GM12878 (cell line): ENCODE measurements around the gene ZBED2. TPM values are rescaled to one million over a fixed set of nuclear protein-coding genes. Genes with fewer than 3 reads are reported as not detected.

Experiments
- ASH2L ChIP-seq: fragments of 300-600, 200-600 bp; sonication (generic); IDR thresholded peaks from 2 replicates; pipeline ENCODE4 v1.6.1; 2017; ENCODE audit warnings: low read depth, mild to moderate bottlenecking, borderline replicate concordance
- ATF3 ChIP-seq: IDR thresholded peaks from 2 replicates; pipeline ENCODE4 v1.6.1; 2011; ENCODE audit warnings: low read depth, mild to moderate bottlenecking, low read length, moderate library complexity, borderline replicate concordance; ENCODE audit errors: extremely low read depth
- BCL3 ChIP-seq: IDR thresholded peaks from 2 replicates; pipeline ENCODE4 v1.6.1; 2011; ENCODE audit warnings: borderline replicate concordance, low read depth, mild to moderate bottlenecking, moderate library complexity, low read length; ENCODE audit not compliant: insufficient read depth, poor library complexity, severe bottlenecking
- BCLAF1 ChIP-seq: fragments of 450-650 bp; IDR thresholded peaks from 2 replicates; pipeline ENCODE4 v1.6.1; 2017; ENCODE audit warnings: antibody characterized with exemption, mild to moderate bottlenecking, moderate library complexity
- BMI1 ChIP-seq: fragments of 450-650 bp; IDR thresholded peaks from 2 replicates; pipeline ENCODE4 v1.6.1; 2016; ENCODE audit warnings: mild to moderate bottlenecking, moderate library complexity, borderline replicate concordance
- GATAD2B ChIP-seq: fragments of 450-650 bp; conservative IDR thresholded peaks from 2 replicates; pipeline ENCODE4 v1.6.1; 2017; ENCODE audit warnings: low read depth, mild to moderate bottlenecking, moderate library complexity
- HDAC2 ChIP-seq: fragments of 200-600 bp; sonication (generic); IDR thresholded peaks from 2 replicates; pipeline ENCODE4 v1.6.1; 2017
- IRF4 ChIP-seq: IDR thresholded peaks from 2 replicates; pipeline ENCODE4 v1.6.1; 2011; ENCODE audit warnings: low read depth, low read length
- MEF2B ChIP-seq: fragments of 450-650 bp; IDR thresholded peaks from 2 replicates; pipeline ENCODE4 v1.6.1; 2018; ENCODE audit warnings: mild to moderate bottlenecking, moderate library complexity; ENCODE audit not compliant: partially characterized antibody, poor library complexity, severe bottlenecking
- MYC ChIP-seq: IDR thresholded peaks from 2 replicates; pipeline ENCODE4 v1.6.1; 2011; ENCODE audit warnings: mild to moderate bottlenecking, low read length, moderate library complexity, inconsistent platforms; ENCODE audit not compliant: insufficient read depth, insufficient replicate concordance, insufficient read length, severe bottlenecking
- NRF1 ChIP-seq: conservative IDR thresholded peaks from 2 replicates; pipeline ENCODE4 v1.6.1; 2011; ENCODE audit warnings: mild to moderate bottlenecking, low read depth, low read length, improper control_type of control experiment
- PAX8 ChIP-seq: fragments of 450-650 bp; IDR thresholded peaks from 2 replicates; pipeline ENCODE4 v1.6.1; 2017; ENCODE audit warnings: mild to moderate bottlenecking, moderate library complexity
- RAD51 ChIP-seq: fragments of 450-650 bp; IDR thresholded peaks from 2 replicates; pipeline ENCODE4 v1.6.1; 2016; ENCODE audit warnings: moderate library complexity, mild to moderate bottlenecking, inconsistent platforms
- RCOR1 ChIP-seq: conservative IDR thresholded peaks from 2 replicates; pipeline ENCODE4 v1.6.1; 2012; ENCODE audit warnings: low read depth, low read length, improper control_type of control experiment
- SMAD1 ChIP-seq: fragments of 450-650 bp; IDR thresholded peaks from 2 replicates; pipeline ENCODE4 v1.6.1; 2018; ENCODE audit warnings: mild to moderate bottlenecking, low read depth; ENCODE audit not compliant: partially characterized antibody
- SMC3 ChIP-seq: IDR thresholded peaks from 2 replicates; pipeline ENCODE4 v1.6.1; 2011; ENCODE audit warnings: low read length, improper control_type of control experiment, borderline replicate concordance
- TARDBP ChIP-seq: IDR thresholded peaks from 2 replicates; pipeline ENCODE4 v1.6.1; 2016; ENCODE audit warnings: borderline replicate concordance
- TBL1XR1 ChIP-seq: IDR thresholded peaks from 2 replicates; pipeline ENCODE4 v1.6.1; 2012; ENCODE audit warnings: low read depth, low read length, improper control_type of control experiment
- TCF7 ChIP-seq: IDR thresholded peaks from 2 replicates; pipeline ENCODE4 v1.6.1; 2014; ENCODE audit warnings: antibody characterized with exemption, borderline replicate concordance
- ZSCAN29 ChIP-seq: fragments of 450-650 bp; IDR thresholded peaks from 2 replicates; pipeline ENCODE4 v1.6.1; 2017; ENCODE audit warnings: mild to moderate bottlenecking, moderate library complexity
- ZZZ3 ChIP-seq: IDR thresholded peaks from 2 replicates; pipeline ENCODE4 v1.6.1; 2011; ENCODE audit warnings: low read depth; ENCODE audit not compliant: control insufficient read depth, insufficient read length
- polyA plus RNA-seq, 11 experiments: library from polyadenylated mRNA; depleted of rRNA in 4 of 11; unstranded in 6 of 11; stranded (reverse) in 5 of 11; fragments of >200 nt; fragmentation: Nextera tagmentation in 4 of 11; fragmentation: Illumina TruSeq in 1 of 11; extraction: Ambion mirVana in 4 of 11; extraction: Trizol in 1 of 11; gene quantifications; 1 replicate in 1 of 11; 2 replicates in 10 of 11; pipeline versions ENCODE4 v1.2.1 to v1.2.3, GENCODE V29; 2011 to 2016; ENCODE audit warnings: inconsistent platforms in 2 of 11, missing spikeins in 2 of 11, low read depth in 1 of 11
- total RNA-seq, 4 experiments: library from RNA; depleted of rRNA in 3 of 4; stranded (reverse); fragments of >200 nt in 3 of 4; fragmentation: Illumina TruSeq in 1 of 4; extraction: Trizol in 1 of 4; gene quantifications; 2 replicates each; pipeline versions ENCODE4 v1.2.1 to v1.2.3, GENCODE V29; 2013 to 2021
- TF ChIP-seq, protein P1 (sequence below): IDR thresholded peaks from 2 replicates; pipeline ENCODE4 v1.6.1; 2011; ENCODE audit warnings: borderline replicate concordance, low read depth, mild to moderate bottlenecking, moderate library complexity, mixed read lengths, low read length; ENCODE audit not compliant: insufficient read depth; ENCODE audit errors: extremely low read length
- TF ChIP-seq, protein P2 (sequence below): fragments of 450-650 bp; conservative IDR thresholded peaks from 2 replicates; pipeline ENCODE4 v1.6.1; 2017; ENCODE audit warnings: mild to moderate bottlenecking, moderate library complexity
- TF ChIP-seq, protein P3 (sequence below): IDR thresholded peaks from 2 replicates; pipeline ENCODE4 v1.6.1; 2012; ENCODE audit warnings: low read depth, low read length, improper control_type of control experiment

The ZBED2 gene
- total and polyA plus RNA-seq, 10 of the 15 experiments (the other 5 are each of a cell fraction or from before 2014, with no cell fraction given), result 0.02 to 0.24 (median 0.08) TPM; not detected in 3

- no peak for TF ChIP-seq BCL3
- no peak for TF ChIP-seq ZZZ3
- no peak for TF ChIP-seq ZSCAN29
- TF ChIP-seq GATAD2B, result no peak
- TF ChIP-seq, protein P1, sequence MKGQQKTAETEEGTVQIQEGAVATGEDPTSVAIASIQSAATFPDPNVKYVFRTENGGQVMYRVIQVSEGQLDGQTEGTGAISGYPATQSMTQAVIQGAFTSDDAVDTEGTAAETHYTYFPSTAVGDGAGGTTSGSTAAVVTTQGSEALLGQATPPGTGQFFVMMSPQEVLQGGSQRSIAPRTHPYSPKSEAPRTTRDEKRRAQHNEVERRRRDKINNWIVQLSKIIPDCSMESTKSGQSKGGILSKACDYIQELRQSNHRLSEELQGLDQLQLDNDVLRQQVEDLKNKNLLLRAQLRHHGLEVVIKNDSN, result no peak
- TF ChIP-seq ASH2L, result no peak
- TF ChIP-seq, protein P2, sequence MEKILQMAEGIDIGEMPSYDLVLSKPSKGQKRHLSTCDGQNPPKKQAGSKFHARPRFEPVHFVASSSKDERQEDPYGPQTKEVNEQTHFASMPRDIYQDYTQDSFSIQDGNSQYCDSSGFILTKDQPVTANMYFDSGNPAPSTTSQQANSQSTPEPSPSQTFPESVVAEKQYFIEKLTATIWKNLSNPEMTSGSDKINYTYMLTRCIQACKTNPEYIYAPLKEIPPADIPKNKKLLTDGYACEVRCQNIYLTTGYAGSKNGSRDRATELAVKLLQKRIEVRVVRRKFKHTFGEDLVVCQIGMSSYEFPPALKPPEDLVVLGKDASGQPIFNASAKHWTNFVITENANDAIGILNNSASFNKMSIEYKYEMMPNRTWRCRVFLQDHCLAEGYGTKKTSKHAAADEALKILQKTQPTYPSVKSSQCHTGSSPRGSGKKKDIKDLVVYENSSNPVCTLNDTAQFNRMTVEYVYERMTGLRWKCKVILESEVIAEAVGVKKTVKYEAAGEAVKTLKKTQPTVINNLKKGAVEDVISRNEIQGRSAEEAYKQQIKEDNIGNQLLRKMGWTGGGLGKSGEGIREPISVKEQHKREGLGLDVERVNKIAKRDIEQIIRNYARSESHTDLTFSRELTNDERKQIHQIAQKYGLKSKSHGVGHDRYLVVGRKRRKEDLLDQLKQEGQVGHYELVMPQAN, result no peak
- TF ChIP-seq TBL1XR1, result no peak
- no peak for TF ChIP-seq MYC
- TF ChIP-seq IRF4, result no peak
- no peak for TF ChIP-seq PAX8
- TF ChIP-seq, protein P3, sequence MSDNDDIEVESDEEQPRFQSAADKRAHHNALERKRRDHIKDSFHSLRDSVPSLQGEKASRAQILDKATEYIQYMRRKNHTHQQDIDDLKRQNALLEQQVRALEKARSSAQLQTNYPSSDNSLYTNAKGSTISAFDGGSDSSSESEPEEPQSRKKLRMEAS, result no peak
- no peak for TF ChIP-seq BMI1
- no peak for TF ChIP-seq TCF7
- no peak for TF ChIP-seq SMC3
- TF ChIP-seq BCLAF1, result no peak
- TF ChIP-seq TARDBP, result no peak
- peak; percentile 17; the same call in 1 of the 2 replicates for TF ChIP-seq RAD51
- no peak for TF ChIP-seq HDAC2
- no peak for TF ChIP-seq NRF1
- no peak for TF ChIP-seq RCOR1
- no peak for TF ChIP-seq MEF2B
- TF ChIP-seq SMAD1, result no peak
- no peak for TF ChIP-seq ATF3
Measured at GRCh38 chr3:111547631-111548030, 47.5 kb downstream of the ZBED2 start (continued).
